NOMO-1 (cell line): ENCODE results near the gene ARHGAP18.

Source experiments
- DNase-seq, 2 experiments: peaks; one replicate each; lab custom pipeline; 2025; ENCODE audit not compliant: unreplicated experiment in 2 of 2; lab: John Stamatoyannopoulos, UW

ARHGAP18 gene

GRCh38 chr6:129726650-129727049, 16.7 kb upstream of the ARHGAP18 start:
- DNase-seq: no peak

- DNase-seq: no peak
These were observed 15.4 kb upstream of the ARHGAP18 start for GRCh38 chr6:129725341-129725740.

GRCh38 chr6:129719692-129720091, 9.7 kb upstream of the ARHGAP18 start:
- no peak for DNase-seq

- no peak for DNase-seq
These were observed 7.3 kb upstream of the ARHGAP18 start for GRCh38 chr6:129717277-129717676.

- DNase-seq: no peak
These were observed 3.9 kb upstream of the ARHGAP18 start for GRCh38 chr6:129713806-129714333.

GRCh38 chr6:129711271-129711631, 1.3 kb upstream of the ARHGAP18 start:
- DNase-seq: no peak

GRCh38 chr6:129710450-129711270, 683 bp upstream of the ARHGAP18 start:
- DNase-seq: no peak

- DNase-seq: no peak
These were observed 695 bp downstream of the ARHGAP18 start for GRCh38 chr6:129709196-129709768.

GRCh38 chr6:129708496-129709195, 1.3 kb downstream of the ARHGAP18 start:
- DNase-seq: no peak

GRCh38 chr6:129707882-129708495, 2.0 kb downstream of the ARHGAP18 start:
- no peak for DNase-seq

- no peak for DNase-seq
These were observed 2.9 kb downstream of the ARHGAP18 start for GRCh38 chr6:129707028-129707427.

- no peak for DNase-seq
These were observed 4.8 kb downstream of the ARHGAP18 start for GRCh38 chr6:129705212-129705611.

- no peak for DNase-seq
These were observed 5.3 kb downstream of the ARHGAP18 start for GRCh38 chr6:129704708-129705107.

GRCh38 chr6:129701721-129702455, 8.1 kb downstream of the ARHGAP18 start:
- DNase-seq: no peak

- DNase-seq: no peak
These were observed 9.3 kb downstream of the ARHGAP18 start for GRCh38 chr6:129700666-129701065.

- no peak for DNase-seq
These were observed 10.3 kb downstream of the ARHGAP18 start for GRCh38 chr6:129699659-129700058.

GRCh38 chr6:129698430-129698829, 11.5 kb downstream of the ARHGAP18 start:
- DNase-seq: no peak

GRCh38 chr6:129697788-129698187, 12.2 kb downstream of the ARHGAP18 start:
- no peak for DNase-seq

- no peak for DNase-seq
These were observed 13.1 kb downstream of the ARHGAP18 start for GRCh38 chr6:129696843-129697242.

GRCh38 chr6:129696028-129696418, 14.0 kb downstream of the ARHGAP18 start:
- no peak for DNase-seq
